ENCODE data around the gene VMO1. TPM values are rescaled to one million over a fixed set of nuclear protein-coding genes. Genes with fewer than 3 reads are reported as not detected.

Gene VMO1
- total RNA-seq, 1 donor from 2014 or later: not detected

- peak overlapping the region; percentile 65 for H3K4me3 ChIP-seq (ENCODE audit: low read depth, low read length)
- TF ChIP-seq CTCF (conservative IDR thresholded peaks at IDR 0.05; ENCODE audit: low read depth, low read length): no peak
- DNase-seq (ENCODE audit: low read depth): no peak
These were observed 2.1 kb upstream of the VMO1 start for GRCh38 chr17:4788159-4788806.

GRCh38 chr17:4786516-4786915 lies 352 bp upstream of the VMO1 start:
- TF ChIP-seq CTCF (conservative IDR thresholded peaks at IDR 0.05; ENCODE audit: low read depth, low read length): no peak
- no peak overlapping the region for H3K4me3 ChIP-seq (ENCODE audit: low read depth, low read length)
- DNase-seq (ENCODE audit: low read depth): no peak

- TF ChIP-seq CTCF (conservative IDR thresholded peaks at IDR 0.05; ENCODE audit: low read depth, low read length): no peak
- DNase-seq (ENCODE audit: low read depth): no peak
- no peak overlapping the region for H3K4me3 ChIP-seq (ENCODE audit: low read depth, low read length)
These were observed 656 bp downstream of the VMO1 start for GRCh38 chr17:4785311-4786105.

DNA sequence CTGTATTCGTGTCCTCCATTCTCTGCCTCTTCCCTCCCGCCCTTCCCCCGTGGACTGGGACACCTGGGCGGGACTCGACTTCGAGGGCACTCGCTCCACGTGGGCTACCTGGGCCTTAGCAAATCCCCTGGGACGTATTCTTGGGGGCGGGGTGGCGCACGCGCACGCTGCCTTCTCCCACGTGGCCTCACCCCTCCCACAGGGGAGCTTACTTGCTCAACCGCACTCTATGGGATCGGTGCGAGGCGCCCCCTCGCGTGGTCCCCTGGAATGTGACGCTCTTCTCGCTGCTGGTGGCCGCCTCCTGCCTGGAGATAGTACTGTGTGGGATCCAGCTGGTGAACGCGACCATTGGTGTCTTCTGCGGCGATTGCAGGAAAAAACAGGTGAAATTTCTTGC lies 3.5 kb downstream of the VMO1 start:
- TF ChIP-seq CTCF (conservative IDR thresholded peaks at IDR 0.05; ENCODE audit: low read depth, low read length): no peak
- no peak overlapping the region for H3K4me3 ChIP-seq (ENCODE audit: low read depth, low read length)
- no peak for DNase-seq (ENCODE audit: low read depth)

GRCh38 chr17:4780325-4780955 lies 5.7 kb downstream of the VMO1 start:
- TF ChIP-seq CTCF (conservative IDR thresholded peaks at IDR 0.05; ENCODE audit: low read depth, low read length): no peak
- H3K4me3 ChIP-seq (ENCODE audit: low read depth, low read length): no peak overlapping the region
- no peak for DNase-seq (ENCODE audit: low read depth)

DNA sequence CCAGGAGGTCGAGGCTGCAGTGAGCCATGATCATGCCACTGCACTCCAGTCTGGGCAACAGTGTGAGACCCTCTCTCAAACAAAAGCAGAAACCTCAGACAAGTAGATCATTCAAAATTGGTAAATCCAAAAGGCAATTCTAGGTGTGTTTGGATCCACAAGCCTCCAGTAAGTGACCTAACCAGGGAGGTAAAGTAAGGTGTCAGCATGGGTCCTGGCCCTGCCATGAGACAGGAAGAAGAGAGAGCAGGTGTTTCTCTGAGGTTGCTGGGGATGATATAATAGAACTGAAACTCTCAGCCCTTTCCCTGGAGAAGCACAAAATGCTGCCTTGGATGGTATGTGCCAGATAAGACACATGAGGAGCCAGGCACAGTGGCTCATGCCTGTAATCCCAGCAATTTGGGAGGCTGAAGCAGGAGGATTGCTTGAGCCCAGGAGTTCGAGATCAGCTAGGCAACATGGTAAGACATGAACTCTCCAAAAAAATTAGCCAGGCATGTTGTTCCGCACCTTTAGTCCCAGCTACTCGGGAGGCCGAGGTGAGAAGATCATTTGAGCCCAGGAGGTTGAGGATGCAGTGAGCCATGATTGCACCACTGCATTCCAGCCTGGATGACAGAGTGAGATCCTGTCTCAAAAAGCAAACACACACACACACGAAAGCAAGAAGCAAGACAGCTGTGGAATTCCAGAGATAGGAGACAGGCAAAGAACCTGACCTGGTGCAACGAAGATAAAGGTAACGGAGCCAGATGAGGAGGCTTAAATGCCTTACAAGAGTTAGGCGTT lies 8.0 kb downstream of the VMO1 start:
- no peak for TF ChIP-seq CTCF (conservative IDR thresholded peaks at IDR 0.05; ENCODE audit: low read depth, low read length)
- DNase-seq (ENCODE audit: low read depth): no peak
- no peak overlapping the region for H3K4me3 ChIP-seq (ENCODE audit: low read depth, low read length)

Measured in epithelial cell of proximal tubule (primary cell).